Activated CD4-positive, alpha-beta T cell treated with anti-CD3 and anti-CD28 coated beads, Interleukin-2, amount 10 ng/mL, durations not matched to agents 7 days and 5 days (primary cell): ENCODE measurements around the gene SLC2A8. TPM values are rescaled to one million over a fixed set of nuclear protein-coding genes. Genes with fewer than 3 reads are reported as not detected.

ENCODE experiments used
- CTCF ChIA-PET: fragments of 350-600 bp; sonication (Branson Sonifier 250); formaldehyde crosslinking; loops from one replicate; lab custom pipeline; 2021; ENCODE audit warnings: antibody characterized with exemption; lab: Charles Lee
- POLR2A ChIA-PET: fragments of 350-600 bp; sonication (Branson Sonifier 250); formaldehyde crosslinking; loops from one replicate; lab custom pipeline; 2021; ENCODE audit warnings: antibody characterized with exemption; lab: Charles Lee
- DNase-seq: peaks from one replicate; pipeline ENCODE4 v3.0.0-alpha.2; 2020
- H3K27ac Mint-ChIP-seq: one replicate; pipeline ENCODE4 v1.8.0; 2021; ENCODE audit warnings: mild to moderate bottlenecking, moderate library complexity, mixed read lengths
- H3K27me3 Mint-ChIP-seq: one replicate; pipeline ENCODE4 v1.8.0; 2021; ENCODE audit warnings: mixed read lengths
- H3K36me3 Mint-ChIP-seq: one replicate; pipeline ENCODE4 v1.8.0; 2021; ENCODE audit warnings: low read depth, mixed read lengths
- H3K4me1 Mint-ChIP-seq: one replicate; pipeline ENCODE4 v1.8.0; 2021; ENCODE audit warnings: mixed read lengths
- H3K4me3 Mint-ChIP-seq: one replicate; pipeline ENCODE4 v1.8.0; 2021; ENCODE audit warnings: mild to moderate bottlenecking, moderate library complexity, mixed read lengths
- H3K9me3 Mint-ChIP-seq: one replicate; pipeline ENCODE4 v1.8.0; 2021; ENCODE audit warnings: mixed read lengths
- total RNA-seq, 2 experiments: library from RNA; stranded (reverse); gene quantifications; one replicate each; pipeline ENCODE4 v1.2.3, GENCODE V29; 2021

Gene SLC2A8
- total RNA-seq, 2 experiments from 2014 or later = 4.3 to 4.6 TPM

DNA sequence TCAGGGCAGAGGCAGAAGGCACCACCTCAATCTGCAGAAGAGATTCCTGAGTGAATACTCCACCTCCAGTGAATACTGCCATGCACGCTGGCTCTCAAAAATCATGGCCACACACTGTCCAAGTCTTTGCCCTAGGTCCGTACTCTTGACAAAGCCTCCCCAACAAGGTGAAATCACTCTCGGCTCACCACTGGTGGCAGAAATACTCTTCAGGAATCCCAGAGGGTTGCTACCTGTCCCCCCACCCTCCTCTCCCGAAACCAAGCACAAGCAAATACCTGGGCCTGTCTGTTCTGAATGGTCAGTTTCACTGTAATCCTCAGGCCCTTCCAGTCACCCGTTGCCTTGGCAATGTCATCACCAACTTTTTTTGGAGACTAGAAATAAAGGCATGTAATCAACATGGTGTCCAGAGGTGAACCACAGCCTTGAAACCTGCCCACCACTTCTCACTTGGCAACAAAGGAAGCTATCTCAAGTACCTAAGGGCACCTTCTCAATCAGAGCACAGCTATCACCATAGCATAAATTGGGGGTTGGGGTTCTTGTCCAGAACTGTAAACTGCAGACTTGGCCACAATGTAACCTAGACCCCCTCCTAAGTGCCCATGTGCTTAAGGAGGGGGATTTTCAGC is 52.5 kb downstream of the SLC2A8 start:
- H3K4me1 Mint-ChIP-seq = peaks cover 42% of the 10 kb centered on the region
- DNase-seq = no peak
- ChIA-PET POLR2A (interaction anchor here (0.8 kb wide), 1 partner anchor 89 kb away, joined by 3 read pairs; no protein-coding TSS in a partner anchor), CTCF (interaction anchor here (1.7 kb wide), 1 partner anchor 286 kb away, joined by 7 read pairs; the partner anchor contains the start of gene TOR2A)
- no peaks in the 10 kb centered on the region for H3K27me3 Mint-ChIP-seq
- peaks cover 66% of the 10 kb centered on the region for H3K36me3 Mint-ChIP-seq
- H3K27ac Mint-ChIP-seq = peak overlapping the region; percentile 98
- H3K4me3 Mint-ChIP-seq = peak overlapping the region; percentile 86
- peaks cover 16% of the 10 kb centered on the region for H3K9me3 Mint-ChIP-seq

DNA sequence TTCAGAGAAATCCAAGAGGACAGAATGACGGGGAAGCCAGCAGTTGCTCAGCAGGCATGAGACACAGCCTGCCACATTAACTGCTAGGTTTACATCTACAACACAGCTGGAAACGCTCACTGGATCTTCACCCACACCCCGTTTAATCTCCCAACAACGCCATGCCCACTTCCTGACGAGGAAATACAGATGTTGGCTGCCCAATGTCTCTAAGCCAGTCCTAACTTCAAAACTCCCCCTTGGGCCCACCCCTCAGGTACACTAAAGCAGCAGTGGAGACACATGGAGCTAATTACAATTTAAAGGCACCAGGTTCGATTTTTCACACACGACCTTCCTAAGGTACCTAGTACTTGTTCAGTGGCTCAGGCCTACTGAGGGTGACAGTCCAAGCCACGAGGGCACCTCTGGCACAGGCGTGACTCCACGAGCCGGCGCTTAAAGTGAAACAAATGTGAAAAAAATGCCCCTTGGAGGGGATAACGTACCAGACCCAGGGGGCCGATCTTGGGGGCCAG is 53.3 kb downstream of the SLC2A8 start:
- peak; percentile 15 for DNase-seq
- Mint-ChIP-seq H3K27ac (peak overlapping the region; percentile 98), H3K4me1 (peaks cover 43% of the 10 kb centered on the region), H3K27me3 (no peaks in the 10 kb centered on the region), H3K4me3 (peak overlapping the region; percentile 86), H3K36me3 (peaks cover 58% of the 10 kb centered on the region), H3K9me3 (peaks cover 9% of the 10 kb centered on the region)
- POLR2A ChIA-PET = interaction anchor here (0.6 to 0.8 kb wide), 2 partner anchors 90 to 158 kb away, joined by 3 read pairs; no protein-coding TSS in a partner anchor
- CTCF ChIA-PET = interaction anchor here (0.6 to 1.7 kb wide), 2 partner anchors 22 to 285 kb away, joined by 6 to 7 read pairs; partner anchors contain the start of gene TOR2A

DNA sequence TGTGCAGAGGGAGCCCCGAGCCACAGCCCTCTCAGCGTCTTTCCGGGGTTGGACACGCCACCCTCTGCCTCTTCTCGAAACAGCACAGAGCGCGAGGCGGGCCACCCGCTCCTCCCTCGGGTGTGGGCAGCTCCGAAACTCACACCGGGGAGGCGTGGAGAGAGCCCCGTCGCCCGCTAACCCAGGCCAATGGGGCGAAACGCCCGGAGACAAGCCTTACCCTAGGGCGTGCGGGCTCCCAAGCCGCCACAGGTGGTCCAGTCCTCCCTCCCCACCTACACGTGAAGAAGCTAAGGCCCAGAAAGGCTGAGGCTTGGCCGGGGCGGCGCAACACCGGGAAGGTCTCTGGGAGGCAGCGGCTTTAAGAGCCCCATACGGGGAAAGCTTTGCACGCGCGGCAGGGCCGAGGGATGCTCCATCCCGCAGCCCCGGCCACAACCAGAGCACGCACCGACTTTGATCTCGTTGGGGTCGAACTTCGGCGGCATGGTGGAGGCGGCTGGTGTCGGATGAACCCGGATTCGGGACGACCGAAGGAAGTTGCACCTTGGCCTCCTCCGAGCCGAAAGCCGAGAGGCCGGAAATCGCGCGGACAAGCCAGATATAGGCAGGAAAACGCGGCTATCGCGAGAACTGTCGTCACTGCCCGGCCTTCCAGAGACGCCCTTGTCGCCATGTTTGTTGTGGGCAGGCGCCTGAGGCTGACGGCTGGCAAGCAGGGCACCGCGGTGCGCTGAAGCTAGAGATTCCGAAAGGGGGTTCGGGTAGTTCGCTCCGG is 54.0 kb downstream of the SLC2A8 start, which contains the start of the genes LRSAM1 and RPL12:
Gene LRSAM1 (plus strand): TSS at position 681 of the 778 bp plus-strand sequence. CDS start 3,018 bp downstream, outside the sequence.
Gene RPL12 (minus strand): TSS at position 577 of the 778 bp plus-strand sequence. CDS start 89 bp downstream, at position 488.
- POLR2A ChIA-PET = interaction anchor here (0.7 to 1.5 kb wide), 3 partner anchors 63 to 645 kb away, joined by 3 to 4 read pairs (median 3); no protein-coding TSS in a partner anchor
- peaks cover 43% of the 10 kb centered on the region for H3K4me1 Mint-ChIP-seq

DNA sequence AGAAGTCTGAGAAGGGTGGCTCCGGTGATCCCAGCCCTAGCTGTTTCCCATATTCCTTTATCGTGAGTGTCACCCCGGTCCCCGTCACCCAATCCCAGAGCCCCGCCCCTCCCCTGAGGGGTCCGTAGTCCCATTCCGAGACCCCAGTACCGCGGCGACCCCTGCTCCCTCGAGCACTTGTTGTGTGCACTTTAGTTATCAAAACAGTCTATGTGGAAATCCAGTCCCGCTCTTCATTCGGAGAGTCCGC is 54.6 kb downstream of the SLC2A8 start:
- DNase-seq = no peak
- peak overlapping the region; percentile 86 for H3K4me3 Mint-ChIP-seq
- peaks cover 45% of the 10 kb centered on the region for H3K36me3 Mint-ChIP-seq
- no peaks in the 10 kb centered on the region for H3K27me3 Mint-ChIP-seq
- H3K9me3 Mint-ChIP-seq = peaks cover 4% of the 10 kb centered on the region
- CTCF ChIA-PET = interaction anchor here (1.7 to 2.1 kb wide), 2 partner anchors 15 to 150 kb away, joined by 5 read pairs; no protein-coding TSS in a partner anchor
- POLR2A ChIA-PET = interaction anchor here (0.7 to 1.5 kb wide), 3 partner anchors 63 to 645 kb away, joined by 3 to 4 read pairs (median 3); no protein-coding TSS in a partner anchor
- peaks cover 43% of the 10 kb centered on the region for H3K4me1 Mint-ChIP-seq
- H3K27ac Mint-ChIP-seq = peak overlapping the region; percentile 98

More for the DNA sequence above, 54.0 kb downstream of the SLC2A8 start, which contains the start of the genes LRSAM1 and RPL12:
- CTCF ChIA-PET = interaction anchor here (0.6 to 2.1 kb wide), 4 partner anchors 15 to 284 kb away, joined by 5 to 7 read pairs (median 6); partner anchors contain the start of gene TOR2A
- peak within 1 kb of the TSS; percentile 98 for H3K27ac Mint-ChIP-seq
- H3K9me3 Mint-ChIP-seq = peaks cover 4% of the 10 kb centered on the region
- peak; percentile 98 for DNase-seq
- H3K4me3 Mint-ChIP-seq = peak within 1 kb of the TSS; percentile 86
- H3K27me3 Mint-ChIP-seq = no peaks in the 10 kb centered on the region
- peaks cover 50% of the 10 kb centered on the region for H3K36me3 Mint-ChIP-seq

DNA sequence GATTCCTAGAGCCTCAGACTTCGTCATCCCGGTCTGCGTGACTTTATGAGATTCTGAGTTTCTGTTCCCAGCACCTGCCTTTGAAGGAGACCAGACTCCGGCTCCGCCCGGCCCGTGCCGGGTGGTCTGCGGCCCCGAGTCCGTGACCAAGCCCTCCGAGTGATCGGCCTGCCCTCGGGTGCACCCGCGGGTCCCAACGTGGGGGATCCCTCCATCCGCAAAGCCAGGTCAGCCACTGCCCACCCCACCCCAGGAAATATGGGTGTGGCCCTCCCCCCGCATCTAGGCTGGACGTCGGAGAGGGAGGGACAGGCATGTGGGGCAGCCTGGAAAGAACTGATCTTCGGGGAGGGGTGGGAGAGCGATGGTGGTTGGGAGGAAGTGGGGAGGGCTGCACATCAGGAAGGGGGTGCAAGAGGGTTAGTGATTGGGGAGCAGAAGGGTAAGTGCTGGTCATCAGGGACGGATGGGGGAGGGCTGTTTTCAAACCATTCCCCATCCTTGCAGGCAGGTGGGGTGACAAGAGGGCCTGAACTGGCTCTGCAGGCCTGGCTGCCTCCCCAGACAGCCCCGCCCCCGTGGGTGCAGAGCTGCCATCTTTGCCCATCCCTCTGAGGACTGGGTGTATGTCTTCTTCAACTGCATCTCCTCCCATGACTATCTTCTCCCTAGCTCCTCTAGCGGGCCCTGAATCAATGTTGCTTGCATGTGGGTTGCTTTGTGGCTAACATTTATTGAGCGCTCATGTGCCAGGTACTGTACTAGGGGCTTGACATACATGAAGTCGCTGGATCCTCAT is 55.1 kb downstream of the SLC2A8 start:
- CTCF ChIA-PET = interaction anchor here (1.7 to 2.1 kb wide), 2 partner anchors 16 to 150 kb away, joined by 5 read pairs; no protein-coding TSS in a partner anchor
- peaks cover 4% of the 10 kb centered on the region for H3K9me3 Mint-ChIP-seq
- peak overlapping the region; percentile 86 for H3K4me3 Mint-ChIP-seq
- peak overlapping the region; percentile 98 for H3K27ac Mint-ChIP-seq
- DNase-seq = peak; percentile 54
- POLR2A ChIA-PET = interaction anchor here (0.7 to 1.5 kb wide), 3 partner anchors 64 to 646 kb away, joined by 3 to 4 read pairs (median 3); no protein-coding TSS in a partner anchor
- H3K27me3 Mint-ChIP-seq = no peaks in the 10 kb centered on the region
- peaks cover 41% of the 10 kb centered on the region for H3K36me3 Mint-ChIP-seq
- H3K4me1 Mint-ChIP-seq = peaks cover 43% of the 10 kb centered on the region

- DNase-seq = no peak
- Mint-ChIP-seq H3K27me3 (no peaks in the 10 kb centered on the region), H3K9me3 (peaks cover under 1% of the 10 kb centered on the region), H3K4me3 (peak overlapping the region; percentile 86), H3K36me3 (peaks cover 35% of the 10 kb centered on the region), H3K4me1 (peaks cover 40% of the 10 kb centered on the region), H3K27ac (peak overlapping the region; percentile 98)
- POLR2A ChIA-PET = interaction anchor here (1.5 kb wide), 1 partner anchor 64 kb away, joined by 4 read pairs; no protein-coding TSS in a partner anchor
- CTCF ChIA-PET = interaction anchor here (2.1 kb wide), 1 partner anchor 17 kb away, joined by 5 read pairs; no protein-coding TSS in a partner anchor
Observed at GRCh38 chr9:127452691-127453090, 55.7 kb downstream of the SLC2A8 start.

DNA sequence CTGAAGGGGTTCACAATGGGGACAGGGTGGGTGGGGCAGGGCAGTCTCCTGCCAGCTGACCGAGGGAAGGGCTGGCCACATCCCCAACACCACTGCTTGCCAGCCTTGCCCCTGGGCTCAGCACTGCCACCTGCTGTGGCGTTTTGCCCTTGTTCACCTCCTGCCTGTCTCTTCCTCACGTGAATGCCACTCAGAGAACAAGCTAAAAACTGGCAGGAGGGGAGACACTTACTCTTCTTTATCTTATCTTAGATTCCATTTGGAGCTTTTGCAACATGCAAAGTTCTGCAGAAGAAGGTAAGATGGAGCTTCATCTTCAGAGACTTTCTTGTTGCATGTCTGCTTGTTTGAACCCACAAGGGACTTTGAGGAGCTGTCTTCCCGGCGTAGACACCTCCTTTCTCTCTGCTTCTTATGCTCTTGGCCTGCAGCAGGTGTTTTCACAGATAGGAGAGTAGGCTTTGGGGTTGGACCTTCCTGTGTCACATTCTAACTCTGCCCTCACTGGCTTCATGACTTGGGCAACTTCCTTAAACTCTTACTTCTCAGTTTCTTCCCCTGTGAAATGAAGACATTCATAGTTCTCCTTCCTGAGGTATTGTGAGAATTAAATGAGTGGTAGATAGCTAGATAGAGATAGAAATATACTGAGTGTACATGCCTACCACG is 58.5 kb downstream of the SLC2A8 start:
- H3K4me3 Mint-ChIP-seq = no peak overlapping the region
- POLR2A ChIA-PET = no interaction called here
- H3K27me3 Mint-ChIP-seq = no peaks in the 10 kb centered on the region

GRCh38 chr9:127457191-127457878 is 60.4 kb downstream of the SLC2A8 start:
- peaks cover 7% of the 10 kb centered on the region for H3K36me3 Mint-ChIP-seq
- H3K4me1 Mint-ChIP-seq = peaks cover 6% of the 10 kb centered on the region
- no peaks in the 10 kb centered on the region for H3K9me3 Mint-ChIP-seq
- no peak overlapping the region for H3K27ac Mint-ChIP-seq
- ChIA-PET CTCF (interaction anchor here (0.6 to 1.5 kb wide), 5 partner anchors 11 to 1416 kb away, joined by 3 to 5 read pairs (median 3); no protein-coding TSS in a partner anchor), POLR2A (no interaction called here)
- no peak overlapping the region for H3K4me3 Mint-ChIP-seq
- DNase-seq = no peak
- H3K27me3 Mint-ChIP-seq = no peaks in the 10 kb centered on the region

More for the DNA sequence above, 58.5 kb downstream of the SLC2A8 start:
- Mint-ChIP-seq H3K9me3 (no peaks in the 10 kb centered on the region), H3K27ac (no peak overlapping the region), H3K4me1 (peaks cover 13% of the 10 kb centered on the region), H3K36me3 (peaks cover 7% of the 10 kb centered on the region)
- CTCF ChIA-PET = interaction anchor here (0.6 to 1.6 kb wide), 11 partner anchors 10 to 450 kb away, joined by 3 to 5 read pairs (median 3); partner anchors contain the start of gene ZNF79
- DNase-seq = peak; percentile 36
